CD4-positive, CD25-positive, alpha-beta regulatory T cell (primary cell): ENCODE data around the gene SMCO4. TPM values are rescaled to one million over a fixed set of nuclear protein-coding genes. Genes with fewer than 3 reads are reported as not detected.

Source experiments
- ATAC-seq, 2 donors: fragments of 150-1000 bp; cut with Tn5 transposase; one replicate each; pipeline ENCODE4 v1.10.0; 2021; ENCODE audit warnings: low read depth in 2 of 2, moderate number of reproducible peaks in 2 of 2, moderate library complexity in 1 of 2
- DNase-seq, 3 donors: peaks; one replicate each; pipeline versions ENCODE4 v3.0.0 to v3.0.0-alpha.2; 2012 to 2022; ENCODE audit warnings: mixed read lengths in 1 of 3
- H3K27ac ChIP-seq: one replicate; pipeline ENCODE4 v1.7.0; 2013; ENCODE audit warnings: mild to moderate bottlenecking, low read length; ENCODE audit not compliant: insufficient read depth, poor library complexity, severe bottlenecking
- H3K27me3 ChIP-seq: one replicate; pipeline ENCODE4 v1.7.0; 2013; ENCODE audit warnings: low read length; ENCODE audit not compliant: control insufficient read depth, insufficient read depth
- H3K36me3 ChIP-seq: one replicate; pipeline ENCODE4 v1.7.0; 2013; ENCODE audit warnings: mild to moderate bottlenecking, low read length, moderate library complexity; ENCODE audit not compliant: control insufficient read depth, insufficient read depth
- H3K4me1 ChIP-seq: 2 replicates; pipeline ENCODE4 v1.7.0; 2013; ENCODE audit warnings: mild to moderate bottlenecking, low read length; ENCODE audit not compliant: insufficient read depth, control insufficient read depth, poor library complexity, severe bottlenecking
- H3K4me3 ChIP-seq: one replicate; pipeline ENCODE4 v1.7.0; 2013; ENCODE audit warnings: low read depth, mild to moderate bottlenecking, low read length, moderate library complexity
- H3K9me3 ChIP-seq, 2 experiments: 1 replicate in 1 of 2; 2 replicates in 1 of 2; pipeline ENCODE4 v1.7.0; 2013; ENCODE audit warnings: low read length in 2 of 2, mild to moderate bottlenecking in 1 of 2, moderate library complexity in 1 of 2; ENCODE audit not compliant: control insufficient read depth in 2 of 2
- H3K27ac Mint-ChIP-seq, 3 donors: one replicate each; pipeline ENCODE4 v1.8.0; 2020 to 2022; ENCODE audit warnings: mild to moderate bottlenecking in 3 of 3, mixed read lengths in 3 of 3, moderate library complexity in 2 of 3
- H3K27me3 Mint-ChIP-seq: one replicate; pipeline ENCODE4 v1.8.0; 2022; ENCODE audit warnings: mild to moderate bottlenecking, mixed read lengths
- H3K36me3 Mint-ChIP-seq: one replicate; pipeline ENCODE4 v1.8.0; 2020; ENCODE audit warnings: mixed read lengths
- H3K4me1 Mint-ChIP-seq, 4 donors: one replicate each; pipeline ENCODE4 v1.8.0; 2020 to 2022; ENCODE audit warnings: mixed read lengths in 4 of 4, mild to moderate bottlenecking in 1 of 4
- H3K4me3 Mint-ChIP-seq, 4 donors: one replicate each; pipeline ENCODE4 v1.8.0; 2020 to 2022; ENCODE audit warnings: mild to moderate bottlenecking in 4 of 4, mixed read lengths in 4 of 4, moderate library complexity in 3 of 4
- H3K9me3 Mint-ChIP-seq, 7 donors: one replicate each; pipeline ENCODE4 v1.8.0; 2020 to 2022; ENCODE audit warnings: mixed read lengths in 7 of 7, mild to moderate bottlenecking in 3 of 7, moderate library complexity in 2 of 7
- polyA plus RNA-seq, 4 donors: library from polyadenylated mRNA; unstranded; fragments of 300-500 nt; fragmentation: Illumina TruSeq; gene quantifications; one replicate each; pipeline ENCODE4 v1.2.3, GENCODE V29; 2021
- total RNA-seq: library from RNA; stranded (reverse); gene quantifications from one replicate; pipeline ENCODE4 v1.2.3, GENCODE V29; 2022

SMCO4 gene
- total and polyA plus RNA-seq, 5 donors from 2014 or later = 4.8 to 12.8 (median 5.0) TPM

DNA sequence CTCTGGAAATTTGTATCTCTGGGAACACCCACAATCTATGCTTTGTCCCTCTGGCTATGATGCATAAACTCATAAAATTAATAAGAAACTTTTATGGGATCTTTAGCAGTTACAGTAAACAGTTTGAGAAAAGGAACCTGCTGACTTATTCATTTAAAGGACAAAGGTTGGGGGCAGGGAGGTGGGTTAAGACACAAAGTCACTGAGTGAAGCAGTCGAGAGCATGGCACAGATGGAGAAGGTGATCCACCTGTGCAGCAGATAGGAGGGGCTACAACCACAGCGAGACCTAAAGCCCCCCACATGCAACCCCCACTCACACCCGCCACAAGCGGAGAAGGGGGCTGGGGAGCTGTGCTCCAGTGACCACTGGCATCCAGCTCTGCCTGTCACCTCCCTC, 45.0 kb downstream of the SMCO4 start:
- H3K9me3 ChIP-seq = no peaks in the 10 kb centered on the region
- no peaks in the 10 kb centered on the region for H3K27me3 Mint-ChIP-seq
- ATAC-seq (no peak), DNase-seq (no peak)
- no peak overlapping the region for H3K27ac ChIP-seq
- H3K4me3 ChIP-seq = no peak overlapping the region
- no peak overlapping the region for H3K4me3 Mint-ChIP-seq
- H3K36me3 ChIP-seq = no peaks in the 10 kb centered on the region
- H3K9me3 Mint-ChIP-seq = no peaks in the 10 kb centered on the region
- no peaks in the 10 kb centered on the region for H3K4me1 ChIP-seq
- H3K4me1 Mint-ChIP-seq = no peaks in the 10 kb centered on the region
- no peaks in the 10 kb centered on the region for H3K36me3 Mint-ChIP-seq
- H3K27me3 ChIP-seq = no peaks in the 10 kb centered on the region
- no peak overlapping the region for H3K27ac Mint-ChIP-seq

DNA sequence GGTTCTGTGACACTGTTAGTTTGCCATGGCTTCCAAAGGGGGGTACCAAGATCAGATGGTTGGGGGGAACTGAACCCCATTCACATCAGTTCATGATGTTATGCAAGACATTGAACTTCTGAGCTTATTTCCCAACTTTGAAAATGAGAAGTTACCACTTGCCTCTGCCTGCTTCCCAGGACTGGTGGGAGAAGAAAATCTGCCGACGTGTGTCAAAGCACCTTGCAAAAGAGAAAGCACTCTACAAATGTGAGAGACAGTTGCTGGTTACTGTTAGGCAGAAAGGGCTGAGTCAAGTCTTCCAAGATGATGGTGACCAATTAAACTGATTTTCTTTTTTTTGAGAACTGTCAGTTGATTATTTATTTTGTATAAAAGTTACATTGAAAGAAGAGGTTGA, 45.6 kb downstream of the SMCO4 start:
- no peak for DNase-seq
- no peak overlapping the region for H3K27ac Mint-ChIP-seq
- H3K9me3 Mint-ChIP-seq = no peaks in the 10 kb centered on the region
- H3K27me3 Mint-ChIP-seq = no peaks in the 10 kb centered on the region
- H3K4me1 Mint-ChIP-seq = no peaks in the 10 kb centered on the region
- Histone ChIP-seq H3K27me3 (no peaks in the 10 kb centered on the region), H3K4me3 (no peak overlapping the region), H3K4me1 (no peaks in the 10 kb centered on the region), H3K9me3 (no peaks in the 10 kb centered on the region), H3K36me3 (no peaks in the 10 kb centered on the region), H3K27ac (no peak overlapping the region)
- ATAC-seq = no peak
- no peak overlapping the region for H3K4me3 Mint-ChIP-seq
- no peaks in the 10 kb centered on the region for H3K36me3 Mint-ChIP-seq

DNA sequence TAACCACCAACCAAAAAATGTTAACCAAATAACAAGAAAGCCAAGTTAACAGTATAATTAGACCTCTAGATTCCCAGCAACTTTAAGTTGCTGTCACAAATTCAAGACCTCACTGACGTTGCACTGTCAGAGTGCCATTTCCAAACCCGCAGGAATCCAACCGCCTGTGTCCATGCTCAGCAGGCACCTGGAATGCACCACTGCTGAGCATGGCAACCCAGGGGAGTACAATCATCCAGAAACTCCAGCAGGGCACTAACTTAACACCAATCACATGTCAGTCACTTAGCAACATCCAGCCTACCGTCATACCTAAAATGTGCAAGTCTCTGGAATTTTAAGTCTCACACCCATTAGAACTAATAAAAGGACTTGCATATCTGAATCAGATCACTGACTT, 48.8 kb downstream of the SMCO4 start:
- DNase-seq (no peak), ATAC-seq (no peak)
- Mint-ChIP-seq H3K27ac (no peak overlapping the region), H3K27me3 (no peaks in the 10 kb centered on the region), H3K9me3 (no peaks in the 10 kb centered on the region), H3K36me3 (no peaks in the 10 kb centered on the region), H3K4me1 (no peaks in the 10 kb centered on the region), H3K4me3 (no peak overlapping the region)
- no peaks in the 10 kb centered on the region for H3K27me3 ChIP-seq
- H3K36me3 ChIP-seq = no peaks in the 10 kb centered on the region
- H3K27ac ChIP-seq = no peak overlapping the region
- no peak overlapping the region for H3K4me3 ChIP-seq
- H3K4me1 ChIP-seq = no peaks in the 10 kb centered on the region
- H3K9me3 ChIP-seq = no peaks in the 10 kb centered on the region

DNA sequence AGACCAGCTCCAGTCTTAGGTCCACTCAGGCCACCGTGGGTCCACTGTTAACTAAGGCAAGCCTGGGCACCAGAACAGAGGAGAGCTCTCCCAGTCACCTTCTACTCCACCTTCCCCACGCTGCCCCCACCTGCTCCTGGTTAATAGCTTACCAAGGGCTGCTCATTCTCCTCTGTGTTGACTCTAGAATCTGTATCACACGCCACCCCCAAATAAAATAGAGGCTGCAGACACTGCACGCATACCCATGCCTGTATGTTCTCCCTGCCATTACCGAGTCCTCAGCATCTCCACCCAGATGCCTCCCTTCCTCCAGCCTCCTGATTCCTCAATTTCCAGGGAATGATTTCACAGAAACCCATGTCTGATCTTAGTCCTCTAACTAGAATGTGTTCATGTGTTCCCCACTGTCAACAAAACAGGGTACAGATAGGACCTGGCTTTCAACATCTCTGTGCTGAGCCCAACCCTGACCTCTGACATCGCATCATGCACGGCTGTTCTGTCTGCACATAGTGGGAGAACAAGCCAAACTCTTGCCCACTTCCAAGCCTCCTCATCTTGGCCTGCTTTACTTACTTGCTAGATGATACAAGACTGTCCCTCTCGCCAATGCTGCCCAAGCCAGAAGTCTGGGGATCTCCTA, 49.8 kb downstream of the SMCO4 start:
- Mint-ChIP-seq H3K4me1 (no peaks in the 10 kb centered on the region), H3K36me3 (no peaks in the 10 kb centered on the region), H3K27me3 (no peaks in the 10 kb centered on the region), H3K27ac (no peak overlapping the region), H3K4me3 (no peak overlapping the region), H3K9me3 (no peaks in the 10 kb centered on the region)
- no peaks in the 10 kb centered on the region for H3K9me3 ChIP-seq
- DNase-seq (no peak), ATAC-seq (no peak)
- no peak overlapping the region for H3K4me3 ChIP-seq
- no peak overlapping the region for H3K27ac ChIP-seq
- H3K36me3 ChIP-seq = no peaks in the 10 kb centered on the region
- no peaks in the 10 kb centered on the region for H3K4me1 ChIP-seq
- H3K27me3 ChIP-seq = no peaks in the 10 kb centered on the region

DNA sequence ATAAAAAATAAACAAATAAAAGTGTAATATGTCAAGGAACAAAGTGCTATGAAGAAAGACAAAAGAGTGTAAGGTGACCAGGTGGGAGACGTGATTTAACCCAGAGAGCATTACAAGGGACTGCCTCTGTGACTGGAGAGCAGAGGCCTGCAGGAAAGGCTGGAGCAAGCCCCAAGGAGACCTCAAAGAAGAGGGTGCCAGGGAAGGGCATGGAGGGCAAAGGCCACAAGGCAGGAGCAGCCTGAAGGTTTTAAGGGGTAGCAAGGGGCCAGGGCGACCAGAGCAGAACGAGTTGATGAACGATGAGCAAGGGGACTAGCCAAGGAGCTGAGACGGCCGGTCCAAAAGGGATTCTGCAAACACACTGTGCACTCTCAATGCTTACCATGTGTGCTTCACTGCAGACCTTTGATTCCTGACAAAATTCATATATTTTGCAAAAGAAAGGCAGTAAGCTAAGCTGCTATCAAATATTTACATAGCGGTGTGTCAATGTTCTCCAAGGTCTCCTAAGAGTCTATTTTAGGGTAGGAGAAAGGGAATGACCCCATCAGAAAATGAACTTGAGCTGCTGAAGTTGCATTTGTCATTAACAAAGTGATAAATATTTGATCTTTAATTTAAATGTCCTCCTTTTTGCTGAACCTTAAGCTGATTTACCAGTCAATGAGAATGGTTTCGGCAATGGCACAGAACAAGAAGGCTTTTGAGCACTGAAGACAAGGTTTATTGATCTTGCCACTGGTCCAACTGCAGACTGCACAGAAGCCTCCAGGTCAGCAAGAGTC, 50.5 kb downstream of the SMCO4 start:
- no peaks in the 10 kb centered on the region for H3K9me3 ChIP-seq
- H3K27me3 ChIP-seq = no peaks in the 10 kb centered on the region
- no peak overlapping the region for H3K27ac Mint-ChIP-seq
- no peaks in the 10 kb centered on the region for H3K4me1 Mint-ChIP-seq
- H3K4me3 Mint-ChIP-seq = no peak overlapping the region
- DNase-seq = no peak
- no peaks in the 10 kb centered on the region for H3K27me3 Mint-ChIP-seq
- H3K36me3 ChIP-seq = no peaks in the 10 kb centered on the region
- H3K27ac ChIP-seq = no peak overlapping the region
- ATAC-seq = no peak
- no peaks in the 10 kb centered on the region for H3K9me3 Mint-ChIP-seq
- no peak overlapping the region for H3K4me3 ChIP-seq
- H3K36me3 Mint-ChIP-seq = no peaks in the 10 kb centered on the region
- H3K4me1 ChIP-seq = no peaks in the 10 kb centered on the region

DNA sequence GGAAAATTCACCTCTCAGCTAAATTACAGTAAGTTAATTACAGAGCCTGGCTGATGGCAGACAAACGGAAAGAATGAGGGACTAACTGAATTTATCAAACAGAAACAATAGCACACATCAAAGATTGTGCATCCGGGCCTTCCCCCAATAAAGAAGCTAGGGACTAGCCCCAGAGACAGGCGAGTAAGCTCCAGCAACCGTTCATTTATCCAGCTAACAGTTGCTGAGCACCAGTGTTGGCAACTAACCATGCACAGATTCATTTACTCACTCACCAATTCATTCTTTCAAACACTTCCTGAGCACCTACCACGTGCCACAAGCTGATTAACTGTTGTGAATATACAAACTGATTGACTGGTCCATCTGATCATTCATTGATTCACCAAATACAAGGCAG, 51.2 kb downstream of the SMCO4 start:
- no peaks in the 10 kb centered on the region for H3K9me3 Mint-ChIP-seq
- no peak for ATAC-seq
- no peaks in the 10 kb centered on the region for H3K36me3 ChIP-seq
- no peak for DNase-seq
- no peak overlapping the region for H3K4me3 Mint-ChIP-seq
- no peaks in the 10 kb centered on the region for H3K36me3 Mint-ChIP-seq
- H3K4me1 ChIP-seq = no peaks in the 10 kb centered on the region
- no peaks in the 10 kb centered on the region for H3K4me1 Mint-ChIP-seq
- no peaks in the 10 kb centered on the region for H3K27me3 ChIP-seq
- no peaks in the 10 kb centered on the region for H3K27me3 Mint-ChIP-seq
- H3K9me3 ChIP-seq = no peaks in the 10 kb centered on the region
- H3K27ac Mint-ChIP-seq = no peak overlapping the region
- H3K27ac ChIP-seq = no peak overlapping the region
- no peak overlapping the region for H3K4me3 ChIP-seq

DNA sequence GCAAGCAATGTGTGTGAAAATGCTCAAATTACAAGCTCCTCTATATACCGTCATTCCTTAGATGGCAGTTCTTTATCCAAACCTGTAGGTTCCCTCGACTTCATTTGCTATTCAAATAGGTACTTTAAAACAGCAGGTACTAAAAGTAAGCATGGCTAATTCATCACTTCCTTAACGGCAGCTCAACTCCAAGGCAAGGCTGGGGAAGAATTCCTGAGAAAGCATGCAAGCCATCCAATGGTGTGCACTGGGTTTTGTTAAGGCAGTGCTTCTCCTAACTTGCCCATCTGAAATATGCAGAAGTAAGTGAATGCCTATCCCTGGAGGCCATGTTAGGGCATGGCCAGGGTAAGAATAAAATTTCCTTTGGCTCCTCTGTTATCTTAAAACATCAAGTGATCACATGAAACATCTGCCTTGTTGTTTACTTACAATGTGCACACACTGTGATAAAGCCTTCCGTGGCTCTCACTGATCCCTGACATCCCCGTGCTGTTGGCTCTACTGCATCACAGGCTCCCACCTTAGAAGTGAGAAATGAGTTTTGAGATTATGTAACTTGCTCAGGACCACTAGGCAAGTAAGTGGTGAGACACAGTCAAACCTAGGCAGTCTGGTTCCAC, 52.1 kb downstream of the SMCO4 start:
- no peak overlapping the region for H3K27ac Mint-ChIP-seq

More for the DNA sequence above, 52.1 kb downstream of the SMCO4 start:
- Mint-ChIP-seq H3K36me3 (no peaks in the 10 kb centered on the region), H3K4me1 (no peaks in the 10 kb centered on the region), H3K4me3 (no peak overlapping the region), H3K9me3 (no peaks in the 10 kb centered on the region), H3K27me3 (no peaks in the 10 kb centered on the region)
- no peaks in the 10 kb centered on the region for H3K27me3 ChIP-seq
- H3K27ac ChIP-seq = no peak overlapping the region
- no peaks in the 10 kb centered on the region for H3K9me3 ChIP-seq
- no peak overlapping the region for H3K4me3 ChIP-seq
- no peaks in the 10 kb centered on the region for H3K4me1 ChIP-seq
- H3K36me3 ChIP-seq = no peaks in the 10 kb centered on the region
- DNase-seq = no peak
- no peak for ATAC-seq
